NT2/D1 (cell line): ENCODE data around the gene TCN1.

Experiments
- YY1 ChIP-seq: IDR thresholded peaks from 2 replicates; pipeline ENCODE4 v1.6.1; 2011; ENCODE audit not compliant: insufficient read length, insufficient read depth
- ZNF274 ChIP-seq: IDR thresholded peaks from 2 replicates; pipeline ENCODE4 v1.6.1; 2011; ENCODE audit warnings: mild to moderate bottlenecking, low read depth, low read length

- no peak for TF ChIP-seq ZNF274
- no peak for TF ChIP-seq YY1
These were observed 24.8 kb downstream of the TCN1 start for GRCh38 chr11:59841514-59841913.
